GM19240 (cell line): ENCODE results near the gene MED16.
"Not testable (repeated sequence)": the region's sequence is repeated elsewhere in the genome, so short reads cannot be mapped to it uniquely, and the experiment has no call there.

Experiments
- DNase-seq: peaks from one replicate; pipeline ENCODE4 v3.0.0; 2011; ENCODE audit warnings: low spot score; ENCODE audit not compliant: insufficient read length

Gene MED16

DNA sequence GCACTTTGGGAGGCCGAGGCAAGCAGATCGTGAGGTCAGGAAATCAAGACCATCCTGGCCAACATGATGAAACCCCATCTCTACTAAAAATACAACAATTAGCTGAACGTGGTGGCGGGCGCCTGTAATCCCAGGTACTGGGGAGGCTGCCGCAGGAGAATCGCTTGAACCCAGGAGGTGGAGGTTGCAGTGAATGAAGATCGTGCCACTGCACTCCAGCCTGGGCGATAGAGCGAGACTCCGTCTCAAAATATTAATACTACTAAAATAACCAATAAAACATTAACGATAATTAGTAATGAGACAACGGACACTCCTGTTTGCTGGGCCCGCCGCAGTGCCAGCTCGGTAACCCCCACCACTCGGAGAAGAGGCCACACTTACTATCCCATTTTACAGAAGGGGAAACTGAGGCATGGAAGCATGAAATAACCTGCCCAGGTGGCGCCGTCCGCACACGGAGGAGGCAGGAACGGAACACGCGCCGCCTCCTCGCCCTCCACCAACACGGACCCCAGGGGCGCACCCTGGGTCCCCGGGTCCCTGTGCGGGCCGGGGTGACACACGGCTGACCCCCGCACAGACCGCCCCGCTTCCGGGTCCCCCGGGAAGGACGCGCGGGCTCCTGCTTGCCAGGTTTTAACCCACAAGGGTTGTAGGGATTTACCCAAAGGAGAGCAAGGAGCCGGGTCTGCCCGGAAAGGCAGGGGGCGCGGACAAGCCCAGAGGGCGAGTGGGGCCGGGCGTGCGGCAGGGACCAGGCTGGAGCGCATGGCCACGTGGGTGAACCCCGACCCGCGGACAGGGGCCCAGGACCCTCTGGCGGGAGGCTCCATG, 18.4 kb upstream of the MED16 start:
- no peak for DNase-seq

- no peak for DNase-seq
Observed at GRCh38 chr19:907183-907853, 14.3 kb upstream of the MED16 start.

DNA sequence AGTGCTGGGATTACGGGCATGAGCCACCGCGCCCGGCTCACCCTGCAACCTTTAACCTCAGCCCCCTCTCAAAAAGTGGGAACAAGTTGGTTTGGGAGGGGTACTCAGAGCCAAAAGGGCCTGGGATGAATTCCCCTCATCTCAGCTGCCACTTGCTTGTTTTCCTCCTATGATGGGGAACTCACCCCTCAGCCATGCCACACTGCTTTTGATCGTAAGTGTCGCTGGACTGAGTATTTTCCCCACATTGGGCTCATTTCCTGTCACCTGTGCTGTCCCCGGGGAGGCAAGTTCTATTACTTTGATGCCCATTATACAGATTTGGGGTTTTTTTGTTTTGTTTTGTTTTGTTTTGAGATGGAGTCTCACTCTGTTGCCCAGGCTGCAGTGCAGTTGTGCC, 13.5 kb upstream of the MED16 start:
- no peak for DNase-seq

DNA sequence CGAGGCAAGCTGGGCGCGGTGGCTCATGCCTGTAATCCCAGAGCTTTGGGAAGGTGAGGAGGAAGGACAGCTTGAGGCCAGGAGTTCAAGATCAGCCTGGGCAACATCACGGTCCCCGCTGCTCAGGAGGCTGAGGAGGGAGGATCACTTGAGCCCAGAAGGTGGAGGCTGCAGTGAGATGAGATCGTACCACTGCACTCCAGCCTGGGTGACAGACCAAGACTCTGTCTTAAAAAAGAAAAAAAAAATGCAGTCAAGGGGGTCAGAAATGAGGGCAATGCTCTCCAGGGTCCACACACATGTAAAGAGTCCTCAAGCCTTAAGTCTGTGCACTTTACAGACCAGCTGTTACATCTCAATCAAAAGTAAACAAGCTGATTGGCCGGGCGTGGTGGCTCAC, 11.6 kb upstream of the MED16 start:
- no peak for DNase-seq

DNA sequence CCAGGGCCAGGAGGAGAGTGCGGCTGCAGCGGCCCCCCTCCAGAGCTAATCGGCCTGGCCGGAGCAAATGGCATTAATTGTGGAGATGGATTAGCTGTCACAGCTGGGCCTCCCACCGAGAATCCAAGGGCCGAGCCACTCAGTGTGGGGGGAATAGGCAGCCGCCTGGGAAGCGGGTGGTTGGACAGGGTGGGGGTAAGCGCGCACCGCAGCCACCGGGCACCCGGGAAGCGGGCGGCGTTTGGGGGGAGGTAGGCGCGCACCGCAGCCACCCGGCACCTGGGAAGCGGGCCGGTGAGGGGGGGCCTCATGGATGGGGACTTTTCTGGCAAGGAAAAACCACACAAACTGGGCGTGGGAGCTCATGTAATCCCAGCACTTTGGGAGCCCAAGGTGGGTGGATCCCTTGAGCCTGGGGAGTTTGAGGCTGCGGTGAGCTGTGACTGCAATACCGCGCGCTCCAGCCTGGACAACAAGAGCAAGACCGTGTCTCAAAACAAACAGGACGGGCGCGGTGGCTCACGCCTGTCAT, 10.3 kb upstream of the MED16 start:
- DNase-seq: no peak

DNA sequence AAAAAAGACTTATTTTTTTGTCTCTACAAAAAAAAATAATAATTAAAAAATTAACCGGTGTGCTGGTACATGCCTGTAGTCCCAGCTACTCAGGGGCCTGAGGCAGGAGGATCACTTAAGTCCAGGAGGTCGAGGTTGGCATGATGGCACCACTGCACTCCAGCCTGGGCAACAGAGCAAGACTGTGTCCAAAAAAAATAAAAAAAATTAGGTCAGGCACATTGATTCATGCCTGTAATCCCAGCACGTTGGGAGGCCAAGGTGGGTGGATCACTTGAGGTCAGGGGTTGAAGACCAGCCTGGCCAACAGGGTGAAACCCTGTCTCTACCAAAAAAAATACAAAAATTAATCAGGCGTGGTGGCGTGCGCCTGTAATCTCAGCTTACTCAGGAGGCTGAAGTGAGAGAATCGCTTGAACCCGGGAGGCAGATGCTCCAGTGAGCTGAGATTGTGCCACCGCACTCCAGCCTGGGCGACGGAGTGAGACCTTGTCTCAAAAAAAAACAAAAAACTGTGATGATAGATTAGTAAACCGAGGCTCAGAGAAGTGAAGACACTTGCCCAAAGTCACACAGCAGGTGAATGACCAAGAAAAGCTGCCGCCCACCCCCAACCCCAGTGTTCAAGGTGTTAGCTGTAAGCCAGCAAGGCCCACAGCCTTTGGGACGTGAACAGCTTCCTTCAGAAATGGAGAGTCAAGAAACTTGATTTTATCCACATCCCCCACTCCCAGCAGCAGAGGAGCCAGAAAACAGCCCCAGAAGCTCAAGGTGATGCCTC, 9.6 kb upstream of the MED16 start:
- DNase-seq: no peak

DNA sequence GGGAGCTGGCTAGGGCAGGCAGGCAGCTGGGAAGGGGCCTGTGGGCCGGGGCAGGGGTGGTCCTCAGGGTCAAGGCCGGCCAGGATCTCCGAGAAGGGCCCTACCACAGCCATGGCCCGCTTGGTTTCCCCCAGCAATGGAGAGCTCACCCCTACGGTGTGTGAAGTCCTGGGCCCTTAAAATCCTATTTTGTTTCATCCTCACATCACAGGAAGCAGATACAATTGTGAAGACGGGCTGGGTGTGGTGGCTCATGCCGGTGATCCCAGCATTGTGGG, 9.0 kb upstream of the MED16 start:
- no peak for DNase-seq

GRCh38 chr19:901216-902092, 8.5 kb upstream of the MED16 start:
- no peak for DNase-seq

- no peak for DNase-seq
Observed at GRCh38 chr19:900302-901111, 7.5 kb upstream of the MED16 start.

- DNase-seq: no peak
Observed at GRCh38 chr19:900043-900301, 7.0 kb upstream of the MED16 start.

DNA sequence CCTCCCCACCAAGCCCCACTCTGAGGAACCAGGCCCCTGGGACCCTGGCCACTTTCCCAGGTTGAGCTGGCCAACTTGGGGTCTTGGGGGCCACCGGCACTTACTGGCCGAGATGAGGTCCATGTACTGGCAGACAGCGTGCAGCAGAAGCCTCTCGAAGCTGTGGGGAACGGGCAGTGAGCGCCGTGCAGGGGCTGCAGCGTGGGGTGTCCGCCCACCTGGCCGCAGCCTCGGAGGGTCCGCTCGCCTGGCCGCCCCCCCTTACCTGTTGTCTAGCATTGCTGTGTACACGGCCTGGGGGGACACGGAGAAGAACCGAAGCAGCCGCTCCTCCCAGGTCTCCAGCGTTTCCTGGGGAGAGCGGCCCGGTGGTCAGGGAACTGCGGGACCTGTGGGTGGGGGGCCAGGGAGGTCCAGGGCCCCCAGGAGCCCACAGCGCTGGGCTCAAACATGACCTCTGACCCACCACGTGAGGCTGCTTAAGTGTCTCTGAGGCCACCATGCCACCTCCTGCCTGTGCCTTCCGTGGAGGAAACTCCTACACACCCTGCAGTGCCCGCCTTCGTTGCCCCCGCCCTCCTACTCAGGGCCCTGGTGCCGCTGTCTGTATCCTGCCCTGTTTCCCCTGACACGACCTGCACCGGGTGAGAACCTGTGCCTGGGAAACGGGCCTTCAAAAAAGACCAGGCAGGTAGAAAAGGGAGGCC, 6.5 kb upstream of the MED16 start:
- DNase-seq: no peak

DNA sequence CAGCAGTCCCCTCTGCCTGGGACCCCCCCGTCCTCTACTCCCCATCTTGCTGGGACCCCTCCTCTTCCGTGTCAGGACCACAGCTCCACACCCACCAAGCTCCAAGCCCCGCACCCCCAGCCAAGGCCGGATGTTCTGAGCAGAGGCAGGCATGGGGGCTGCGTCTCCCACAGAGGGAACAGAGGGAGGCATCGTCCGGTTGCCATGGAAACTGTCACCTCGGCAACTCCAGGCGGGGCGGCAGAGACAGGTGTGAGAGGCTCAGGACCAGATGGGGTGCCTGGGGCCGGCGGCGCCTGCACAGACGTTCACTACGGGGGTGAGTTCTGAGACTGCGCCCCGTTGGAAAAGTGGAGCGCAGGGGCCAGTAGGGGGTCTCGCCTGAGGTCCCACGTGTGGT, 5.7 kb upstream of the MED16 start:
- no peak for DNase-seq

DNA sequence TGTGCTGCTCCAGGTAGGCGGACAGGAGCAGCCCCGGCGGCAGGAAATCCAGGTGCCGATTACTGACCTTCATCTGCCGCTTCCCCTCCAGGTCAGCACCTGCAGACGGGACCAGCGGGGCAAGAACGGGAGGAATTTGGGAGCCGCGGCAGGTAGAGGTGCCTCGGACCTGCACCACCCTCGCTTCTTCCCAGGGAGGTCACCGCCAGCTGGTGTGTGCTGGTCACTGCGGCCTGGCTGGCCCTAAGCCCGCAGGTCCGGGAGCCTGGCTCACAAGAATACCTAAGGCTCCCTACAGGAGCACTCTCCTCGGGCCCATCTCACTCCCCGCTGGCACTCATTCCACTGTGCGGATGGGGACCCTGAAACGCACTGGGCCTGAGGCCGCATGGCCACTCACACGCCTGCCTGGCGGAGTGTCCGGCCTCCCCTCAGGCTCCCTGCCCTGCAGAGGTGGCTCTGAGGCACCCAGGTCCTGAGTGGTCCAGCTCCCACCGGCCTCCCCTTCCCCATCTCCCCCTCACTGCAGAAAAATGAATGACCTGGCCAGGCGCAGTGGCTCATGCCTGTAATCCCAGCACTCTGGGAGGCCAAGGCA, 4.6 kb upstream of the MED16 start:
- no peak for DNase-seq

GRCh38 chr19:896999-897398, 4.0 kb upstream of the MED16 start:
- no peak for DNase-seq

GRCh38 chr19:896434-896833, 3.4 kb upstream of the MED16 start:
- no peak for DNase-seq

DNA sequence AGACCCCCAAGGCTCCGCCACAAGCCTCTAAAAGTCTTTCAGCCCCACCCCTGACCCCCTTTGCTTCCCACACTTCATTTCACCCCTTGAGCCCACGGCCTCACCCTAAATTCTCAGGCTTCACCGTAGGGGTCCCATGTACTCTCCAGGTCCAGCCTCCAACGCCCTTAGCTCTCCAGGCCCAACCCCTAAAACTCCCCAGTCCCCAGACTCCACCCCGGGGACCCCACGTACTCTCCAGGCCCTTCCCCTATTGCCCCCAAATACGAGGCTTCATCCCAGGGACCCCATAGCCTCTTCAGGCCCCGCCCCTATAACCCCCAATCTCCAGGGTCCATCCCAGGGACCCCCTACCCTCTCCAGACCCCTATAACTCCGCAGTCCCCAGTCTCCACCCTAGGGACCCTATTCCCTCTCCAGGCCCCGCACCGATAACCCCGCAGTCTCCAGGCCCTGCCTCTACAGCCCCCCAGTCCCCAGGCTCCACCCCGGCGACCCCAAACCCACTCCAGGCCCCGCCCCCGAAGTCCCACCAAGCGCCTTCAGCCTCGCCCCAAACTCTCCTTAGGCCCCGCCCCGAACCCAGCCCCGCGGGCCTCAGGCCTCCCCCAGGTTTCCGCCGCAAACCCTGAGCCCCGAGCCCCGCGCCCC, 619 bp downstream of the MED16 start:
- peak; percentile 60 for DNase-seq

DNA sequence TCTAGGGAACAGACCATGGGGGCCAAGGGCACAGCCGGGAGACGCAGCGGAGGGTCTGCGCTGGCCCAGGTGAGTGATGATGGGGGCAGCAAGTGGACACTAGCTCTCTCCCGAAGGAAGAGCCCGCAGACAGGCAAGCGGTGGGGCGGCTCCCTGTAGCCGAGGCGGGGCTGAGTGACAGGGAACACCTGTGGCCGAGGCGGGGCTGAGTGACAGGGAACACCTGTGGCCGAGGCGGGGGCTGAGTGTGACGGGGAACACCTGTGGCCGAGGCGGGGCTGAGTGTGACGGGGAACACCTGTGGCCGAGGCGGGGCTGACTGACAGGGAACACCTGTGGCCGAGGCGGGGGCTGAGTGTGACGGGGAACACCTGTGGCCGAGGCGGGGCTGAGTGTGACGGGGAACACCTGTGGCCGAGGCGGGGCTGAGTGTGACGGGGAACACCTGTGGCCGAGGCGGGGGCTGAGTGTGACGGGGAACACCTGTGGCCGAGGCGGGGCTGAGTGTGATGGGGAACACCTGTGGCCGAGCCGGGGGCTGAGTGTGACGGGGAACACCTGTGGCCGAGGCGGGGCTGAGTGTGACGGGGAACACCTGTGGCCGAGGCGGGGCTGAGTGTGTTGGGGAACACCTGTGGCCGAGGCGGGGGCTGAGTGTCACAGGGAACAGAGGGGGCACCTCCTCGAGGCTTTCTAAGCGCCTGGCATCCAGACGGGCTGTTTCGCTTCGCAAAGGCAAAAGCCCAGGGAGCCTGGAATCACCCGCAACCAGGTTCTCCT, 1.4 kb downstream of the MED16 start:
- DNase-seq: not testable (repeated sequence)

GRCh38 chr19:890831-891230, 2.2 kb downstream of the MED16 start:
- DNase-seq: no peak
